K562 (cell line): ENCODE data around the gene EFCC1. TPM values are rescaled to one million over a fixed set of nuclear protein-coding genes. Genes with fewer than 3 reads are reported as not detected.

Source experiments
- ADNP ChIP-seq: fragments of 200-800 bp; sonication (Bioruptor generic); IDR thresholded peaks from 2 replicates; pipeline ENCODE4 v1.6.1; 2016; ENCODE audit warnings: missing genetic modification characterization, missing compliant biosample characterization
- CREM ChIP-seq: IDR thresholded peaks from 2 replicates; pipeline ENCODE4 v1.6.1; 2014; ENCODE audit warnings: antibody characterized with exemption, low read depth
- CTCF ChIP-seq, 3 experiments: IDR thresholded peaks in 2 of 3; conservative IDR thresholded peaks in 1 of 3; 2 replicates each; pipeline ENCODE4 v1.5.1; 2011 to 2012; ENCODE audit warnings: low read length in 3 of 3, mild to moderate bottlenecking in 3 of 3, control low read depth in 2 of 3, improper control_type of control experiment in 1 of 3, inconsistent platforms in 1 of 3, low read depth in 1 of 3, mixed read lengths in 1 of 3, moderate library complexity in 1 of 3; ENCODE audit not compliant: insufficient read depth in 2 of 3
- GABPB1 ChIP-seq: sonication (generic); formaldehyde crosslinking; IDR thresholded peaks from 2 replicates; pipeline ENCODE4 v1.8.0; 2022; ENCODE audit warnings: mild to moderate bottlenecking, missing genetic modification reagents
- HMBOX1 ChIP-seq: sonication (generic); IDR thresholded peaks from 2 replicates; pipeline ENCODE4 v1.6.1; 2016
- MEIS2 ChIP-seq: fragments of 450-650 bp; IDR thresholded peaks from 2 replicates; pipeline ENCODE4 v1.6.1; 2014; ENCODE audit warnings: mild to moderate bottlenecking; ENCODE audit not compliant: partially characterized antibody
- RBM15 ChIP-seq: fragments of 200-400 bp; formaldehyde crosslinking; IDR thresholded peaks from 2 replicates; pipeline ENCODE4 v1.6.1; 2018; ENCODE audit warnings: mild to moderate bottlenecking, low read length, moderate library complexity; ENCODE audit not compliant: insufficient read depth
- SP1 ChIP-seq: sonication (generic); formaldehyde crosslinking; IDR thresholded peaks from 2 replicates; pipeline ENCODE4 v1.8.1; 2022; ENCODE audit warnings: mild to moderate bottlenecking, missing genetic modification reagents
- TRIM24 ChIP-seq, 2 experiments: fragments of 450-650 bp; IDR thresholded peaks; 2 replicates each; pipeline ENCODE4 v1.6.1; 2016
- ZBTB34 ChIP-seq: fragments of 250-450 bp; sonication (Bioruptor Pico); IDR thresholded peaks from 2 replicates; pipeline ENCODE4 v1.8.0; 2021; ENCODE audit warnings: mild to moderate bottlenecking, moderate library complexity
- ZC3H8 ChIP-seq: fragments of 450-650 bp; IDR thresholded peaks from 2 replicates; pipeline ENCODE4 v1.6.1; 2017
- ZNF224 ChIP-seq: sonication (generic); formaldehyde crosslinking; IDR thresholded peaks from 2 replicates; pipeline ENCODE4 v1.8.0; 2022; ENCODE audit warnings: mild to moderate bottlenecking, missing genetic modification reagents
- ZNF316 ChIP-seq: fragments of 450-650 bp; IDR thresholded peaks from 2 replicates; pipeline ENCODE4 v1.6.1; 2016
- polyA plus RNA-seq, 8 experiments: library from polyadenylated mRNA; depleted of rRNA in 4 of 8; stranded (reverse) in 5 of 8; unstranded in 3 of 8; fragments of >200 nt; fragmentation: Nextera tagmentation in 2 of 8; fragmentation: Illumina TruSeq in 1 of 8; extraction: Ambion mirVana in 2 of 8; extraction: Trizol in 1 of 8; gene quantifications; 2 replicates each; pipeline versions ENCODE4 v1.2.1 to v1.2.3, GENCODE V29; 2011 to 2014; ENCODE audit warnings: inconsistent platforms in 1 of 8, missing spikeins in 1 of 8
- total RNA-seq, 7 experiments: library from RNA; depleted of rRNA in 6 of 7; stranded (reverse); fragments of >200 nt in 6 of 7; fragmentation: Illumina TruSeq in 2 of 7; extraction: Trizol in 2 of 7; gene quantifications; 2 replicates each; pipeline versions ENCODE4 v1.2.1 to v1.2.3, GENCODE V29; 2011 to 2021; ENCODE audit warnings: low replicate concordance in 1 of 7
- TF ChIP-seq, protein P1 (sequence below): fragments of 250-450 bp; sonication (Bioruptor Pico); IDR thresholded peaks from 2 replicates; pipeline ENCODE4 v1.4.0; 2020; ENCODE audit warnings: mild to moderate bottlenecking, moderate library complexity
- TF ChIP-seq, protein P2 (sequence below): sonication (generic); formaldehyde crosslinking; IDR thresholded peaks from 2 replicates; pipeline ENCODE4 v1.8.1; 2022; ENCODE audit warnings: missing genetic modification reagents
- TF ChIP-seq, protein P3 (sequence below): fragments of 200-800 bp; sonication (Bioruptor generic); IDR thresholded peaks from 2 replicates; pipeline ENCODE4 v1.6.1; 2017; ENCODE audit warnings: missing genetic modification characterization, missing compliant biosample characterization
- TF ChIP-seq, protein P4 (sequence below): fragments of 450-650 bp; IDR thresholded peaks from 2 replicates; pipeline ENCODE4 v1.6.1; 2017; ENCODE audit warnings: antibody characterized with exemption

EFCC1 gene
- total and polyA plus RNA-seq, 9 of the 15 experiments (the other 6 are each of a cell fraction or from before 2014, with no cell fraction given), result not detected

- TF ChIP-seq CTCF (IDR thresholded peaks at IDR 0.05 in 2 of 3, conservative IDR thresholded peaks at IDR 0.05 in 1 of 3; ENCODE audit: insufficient read depth in 2 of 3, low read depth in 1 of 3, low read length in 3 of 3) (0 out of 6 replicates have a peak, but pooled peaks of 1 of the 3 experiments have one; percentile 16), CREM (peak; percentile 59), SP1 (CRISPR knock-in tag) (peak; percentile 49; the same call in 1 of the 2 replicates), ZBTB34 (CRISPR knock-in tag) (no peak), ADNP (no peak), ZC3H8 (no peak), ZNF316 (no peak), MEIS2 (peak; percentile 63), ZNF224 (CRISPR knock-in tag) (no peak), TRIM24 (IDR thresholded peaks at IDR 0.05) (peak; percentile 14 to 77; a peak in 2 of 4 replicates), RBM15 (no peak), GABPB1 (CRISPR knock-in tag) (peak; percentile 36; the same call in 1 of the 2 replicates), HMBOX1 (0 out of 2 replicates have a peak, but pooled peaks have one; percentile 42)
- TF ChIP-seq, protein P1, sequence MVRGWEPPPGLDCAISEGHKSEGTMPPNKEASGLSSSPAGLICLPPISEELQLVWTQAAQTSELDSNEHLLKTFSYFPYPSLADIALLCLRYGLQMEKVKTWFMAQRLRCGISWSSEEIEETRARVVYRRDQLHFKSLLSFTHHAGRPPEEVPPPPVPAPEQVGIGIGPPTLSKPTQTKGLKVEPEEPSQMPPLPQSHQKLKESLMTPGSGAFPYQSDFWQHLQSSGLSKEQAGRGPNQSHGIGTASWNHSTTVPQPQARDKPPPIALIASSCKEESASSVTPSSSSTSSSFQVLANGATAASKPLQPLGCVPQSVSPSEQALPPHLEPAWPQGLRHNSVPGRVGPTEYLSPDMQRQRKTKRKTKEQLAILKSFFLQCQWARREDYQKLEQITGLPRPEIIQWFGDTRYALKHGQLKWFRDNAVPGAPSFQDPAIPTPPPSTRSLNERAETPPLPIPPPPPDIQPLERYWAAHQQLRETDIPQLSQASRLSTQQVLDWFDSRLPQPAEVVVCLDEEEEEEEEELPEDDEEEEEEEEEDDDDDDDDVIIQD (CRISPR knock-in tag), result no peak
- TF ChIP-seq, protein P2, sequence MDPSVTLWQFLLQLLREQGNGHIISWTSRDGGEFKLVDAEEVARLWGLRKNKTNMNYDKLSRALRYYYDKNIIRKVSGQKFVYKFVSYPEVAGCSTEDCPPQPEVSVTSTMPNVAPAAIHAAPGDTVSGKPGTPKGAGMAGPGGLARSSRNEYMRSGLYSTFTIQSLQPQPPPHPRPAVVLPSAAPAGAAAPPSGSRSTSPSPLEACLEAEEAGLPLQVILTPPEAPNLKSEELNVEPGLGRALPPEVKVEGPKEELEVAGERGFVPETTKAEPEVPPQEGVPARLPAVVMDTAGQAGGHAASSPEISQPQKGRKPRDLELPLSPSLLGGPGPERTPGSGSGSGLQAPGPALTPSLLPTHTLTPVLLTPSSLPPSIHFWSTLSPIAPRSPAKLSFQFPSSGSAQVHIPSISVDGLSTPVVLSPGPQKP (CRISPR knock-in tag), result no peak
- TF ChIP-seq, protein P3, sequence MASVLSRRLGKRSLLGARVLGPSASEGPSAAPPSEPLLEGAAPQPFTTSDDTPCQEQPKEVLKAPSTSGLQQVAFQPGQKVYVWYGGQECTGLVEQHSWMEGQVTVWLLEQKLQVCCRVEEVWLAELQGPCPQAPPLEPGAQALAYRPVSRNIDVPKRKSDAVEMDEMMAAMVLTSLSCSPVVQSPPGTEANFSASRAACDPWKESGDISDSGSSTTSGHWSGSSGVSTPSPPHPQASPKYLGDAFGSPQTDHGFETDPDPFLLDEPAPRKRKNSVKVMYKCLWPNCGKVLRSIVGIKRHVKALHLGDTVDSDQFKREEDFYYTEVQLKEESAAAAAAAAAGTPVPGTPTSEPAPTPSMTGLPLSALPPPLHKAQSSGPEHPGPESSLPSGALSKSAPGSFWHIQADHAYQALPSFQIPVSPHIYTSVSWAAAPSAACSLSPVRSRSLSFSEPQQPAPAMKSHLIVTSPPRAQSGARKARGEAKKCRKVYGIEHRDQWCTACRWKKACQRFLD, result 0 out of 2 replicates have a peak, but pooled peaks have one; percentile 37
- TF ChIP-seq, protein P4, sequence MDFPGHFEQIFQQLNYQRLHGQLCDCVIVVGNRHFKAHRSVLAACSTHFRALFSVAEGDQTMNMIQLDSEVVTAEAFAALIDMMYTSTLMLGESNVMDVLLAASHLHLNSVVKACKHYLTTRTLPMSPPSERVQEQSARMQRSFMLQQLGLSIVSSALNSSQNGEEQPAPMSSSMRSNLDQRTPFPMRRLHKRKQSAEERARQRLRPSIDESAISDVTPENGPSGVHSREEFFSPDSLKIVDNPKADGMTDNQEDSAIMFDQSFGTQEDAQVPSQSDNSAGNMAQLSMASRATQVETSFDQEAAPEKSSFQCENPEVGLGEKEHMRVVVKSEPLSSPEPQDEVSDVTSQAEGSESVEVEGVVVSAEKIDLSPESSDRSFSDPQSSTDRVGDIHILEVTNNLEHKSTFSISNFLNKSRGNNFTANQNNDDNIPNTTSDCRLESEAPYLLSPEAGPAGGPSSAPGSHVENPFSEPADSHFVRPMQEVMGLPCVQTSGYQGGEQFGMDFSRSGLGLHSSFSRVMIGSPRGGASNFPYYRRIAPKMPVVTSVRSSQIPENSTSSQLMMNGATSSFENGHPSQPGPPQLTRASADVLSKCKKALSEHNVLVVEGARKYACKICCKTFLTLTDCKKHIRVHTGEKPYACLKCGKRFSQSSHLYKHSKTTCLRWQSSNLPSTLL, result no peak
Observed at GRCh38 chr3:129016720-129017483, 15.8 kb downstream of the EFCC1 start (continued).
